Loucy (cell line): ENCODE measurements around the gene CSPG4.
"Not testable (repeated sequence)": the region's sequence is repeated elsewhere in the genome, so short reads cannot be mapped to it uniquely, and the experiment has no call there.

Experiments
- H2AFZ ChIP-seq: fragments of 200-600 bp; sonication (generic); 2 replicates; pipeline ENCODE4 v1.6.0; 2016; ENCODE audit warnings: antibody characterized with exemption, mild to moderate bottlenecking, low read length, moderate library complexity
- H3F3A ChIP-seq: fragments of 200-600 bp; 2 replicates; pipeline ENCODE4 v1.6.0; 2016; ENCODE audit warnings: antibody characterized with exemption, low read depth, mild to moderate bottlenecking
- H3K27me3 ChIP-seq: fragments of 200-600 bp; sonication (generic); 2 replicates; pipeline ENCODE4 v1.6.1; 2014; ENCODE audit warnings: low read length, mild to moderate bottlenecking; ENCODE audit not compliant: insufficient read depth, poor library complexity, severe bottlenecking
- H3K36me3 ChIP-seq: fragments of 200-600 bp; sonication (generic); 2 replicates; pipeline ENCODE4 v1.6.1; 2016; ENCODE audit warnings: low read length; ENCODE audit not compliant: insufficient read depth
- H3K4me1 ChIP-seq: fragments of 200-600 bp; sonication (generic); 2 replicates; pipeline ENCODE4 v1.5.1; 2014; ENCODE audit warnings: low read length, mild to moderate bottlenecking; ENCODE audit not compliant: insufficient read depth, poor library complexity, severe bottlenecking
- H3K4me2 ChIP-seq: fragments of 200-600 bp; sonication (generic); 2 replicates; pipeline ENCODE4 v1.6.0; 2014; ENCODE audit warnings: antibody characterized with exemption, low read length, low read depth, mild to moderate bottlenecking; ENCODE audit not compliant: poor library complexity, severe bottlenecking
- H3K4me3 ChIP-seq: fragments of 200-600 bp; sonication (generic); 2 replicates; pipeline ENCODE4 v1.5.1; 2014; ENCODE audit warnings: low read length, mild to moderate bottlenecking, mixed read lengths; ENCODE audit not compliant: poor library complexity, severe bottlenecking
- H3K79me2 ChIP-seq: fragments of 200-600 bp; sonication (generic); 2 replicates; pipeline ENCODE4 v1.6.1; 2014; ENCODE audit warnings: low read length; ENCODE audit not compliant: insufficient read depth
- H3K9ac ChIP-seq: fragments of 200-600 bp; sonication (generic); 2 replicates; pipeline ENCODE4 v1.6.0; 2014; ENCODE audit warnings: mild to moderate bottlenecking, low read depth, low read length, moderate library complexity; ENCODE audit not compliant: poor library complexity, severe bottlenecking
- H3K9me2 ChIP-seq: fragments of 200-600 bp; sonication (generic); replicated peaks from 2 replicates; pipeline ENCODE4 v1.6.1; 2016; ENCODE audit warnings: low read depth, low read length, mixed read lengths
- H3K9me3 ChIP-seq: fragments of 200-600 bp; sonication (generic); 2 replicates; pipeline ENCODE4 v1.6.1; 2014; ENCODE audit warnings: mild to moderate bottlenecking, antibody characterized with exemption, low read length, low read depth; ENCODE audit not compliant: insufficient read depth
- H4K20me1 ChIP-seq: fragments of 200-600 bp; sonication (generic); 2 replicates; pipeline ENCODE4 v1.6.0; 2014; ENCODE audit warnings: antibody characterized with exemption, low read length, mild to moderate bottlenecking; ENCODE audit not compliant: insufficient read depth, poor library complexity, severe bottlenecking
- EZH2phosphoT487 ChIP-seq: fragments of 200-600 bp; IDR thresholded peaks from 2 replicates; pipeline ENCODE4 v1.6.1; 2018; ENCODE audit warnings: antibody characterized with exemption, mild to moderate bottlenecking, moderate library complexity, borderline replicate concordance
- TF ChIP-seq, protein P1 (sequence below): fragments of 200-600 bp; sonication (generic); conservative IDR thresholded peaks from 2 replicates; pipeline ENCODE4 v1.5.1; 2014; ENCODE audit warnings: mild to moderate bottlenecking, antibody characterized with exemption, low read length

Gene CSPG4

DNA sequence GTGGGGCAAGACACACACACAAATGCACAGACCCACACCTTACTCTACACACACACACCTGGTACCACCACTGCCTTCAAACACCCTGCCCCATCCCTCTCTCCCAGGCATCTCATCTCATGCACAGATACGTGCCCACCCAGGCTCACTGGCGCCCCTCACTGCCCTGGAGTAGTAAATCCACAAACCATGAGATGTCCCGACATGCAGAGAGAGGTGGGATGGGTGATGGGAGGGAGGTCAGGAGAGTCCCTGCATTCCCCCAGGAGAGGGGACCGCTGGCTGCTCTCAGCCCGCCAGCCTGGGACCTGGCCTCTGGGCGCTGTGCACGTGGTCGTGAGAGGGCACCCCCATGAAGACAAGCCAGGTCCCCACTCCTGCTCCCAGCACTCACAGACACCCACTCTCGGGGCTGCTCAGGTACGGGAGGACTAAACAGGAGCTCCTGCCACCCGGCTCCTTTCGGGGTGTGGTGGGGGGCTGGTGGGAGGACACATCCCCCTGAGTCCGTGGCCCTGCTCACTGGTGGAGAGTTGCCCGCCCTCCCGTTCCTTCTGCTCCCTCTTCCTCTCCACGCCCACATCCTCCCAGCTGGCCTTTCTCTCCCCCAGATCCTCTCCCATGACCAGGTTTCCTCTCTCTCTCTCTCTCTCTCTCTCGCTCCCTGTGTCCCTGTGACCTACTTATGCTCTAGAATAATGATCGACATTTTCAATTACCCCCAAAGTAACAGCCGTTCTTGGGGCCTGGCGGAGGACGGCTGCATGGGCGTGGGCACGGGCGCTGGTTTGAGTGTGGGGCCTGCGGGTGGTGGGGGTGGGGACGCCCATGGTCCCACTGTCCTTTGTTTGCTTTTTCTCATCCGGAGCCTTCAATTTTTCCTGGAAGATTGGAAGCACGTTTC lies 18.9 kb upstream of the CSPG4 start:
- H3K27me3 ChIP-seq = no peaks in the 10 kb centered on the region

DNA sequence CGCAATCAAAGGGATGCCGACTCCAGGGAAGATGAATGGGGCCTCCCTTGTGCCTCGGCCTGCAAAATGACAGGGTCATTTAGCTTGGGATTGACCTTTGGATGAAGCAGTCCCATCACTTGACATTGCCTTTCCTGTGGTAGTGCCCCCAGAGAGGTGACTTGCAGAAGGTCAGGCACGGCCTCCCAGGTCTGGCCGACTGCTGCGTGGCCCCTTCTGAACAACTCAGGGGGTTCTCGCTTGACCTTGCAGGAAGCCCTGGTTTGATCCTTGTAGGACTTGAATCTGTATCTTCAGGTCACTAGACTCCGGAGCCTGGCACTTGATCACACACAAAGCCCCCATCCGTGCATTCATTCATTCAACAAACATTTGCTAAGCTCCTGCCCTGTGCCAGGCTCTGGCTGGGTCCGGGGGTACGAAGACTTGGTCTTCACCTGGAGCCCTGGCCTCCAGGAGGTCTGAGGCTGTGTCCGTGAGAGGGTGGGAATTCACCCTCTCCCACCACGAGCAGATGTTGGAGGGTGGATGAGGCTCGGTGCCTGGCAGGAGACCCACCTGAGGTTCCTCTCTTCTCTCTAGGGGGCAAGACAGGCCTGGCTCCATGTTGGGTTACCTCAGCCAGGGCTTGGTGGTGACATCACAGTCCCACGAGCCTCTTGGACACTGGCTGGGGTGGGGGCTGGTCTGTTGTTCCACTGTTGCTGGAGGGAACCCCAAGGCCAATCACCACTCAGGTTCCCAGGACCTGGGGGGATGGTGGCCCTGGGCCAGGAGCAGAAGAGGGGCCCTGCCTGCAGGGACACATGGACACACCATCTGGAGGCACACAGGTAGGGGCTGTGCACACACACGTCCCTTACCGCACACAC lies 18.0 kb upstream of the CSPG4 start:
- not testable (repeated sequence) for H3K4me1 ChIP-seq, H3K9ac ChIP-seq, H3K4me3 ChIP-seq, H3K9me2 ChIP-seq, H3K9me3 ChIP-seq, H3K79me2 ChIP-seq, H3K4me2 ChIP-seq, H4K20me1 ChIP-seq, H3K36me3 ChIP-seq, H3F3A ChIP-seq, H2AFZ ChIP-seq, H3K27me3 ChIP-seq

More for the DNA sequence above, 18.9 kb upstream of the CSPG4 start:
- H3K9me2 ChIP-seq = no peaks in the 10 kb centered on the region
- no peaks in the 10 kb centered on the region for H3K36me3 ChIP-seq
- H3K4me2 ChIP-seq = no peak overlapping the region
- no peaks in the 10 kb centered on the region for H3F3A ChIP-seq
- H3K9me3 ChIP-seq = no peaks in the 10 kb centered on the region
- no peak overlapping the region for H3K4me3 ChIP-seq
- no peaks in the 10 kb centered on the region for H4K20me1 ChIP-seq
- no peak overlapping the region for H2AFZ ChIP-seq
- H3K9ac ChIP-seq = no peak overlapping the region
- H3K4me1 ChIP-seq = peaks cover 4% of the 10 kb centered on the region
- H3K79me2 ChIP-seq = no peaks in the 10 kb centered on the region
- TF ChIP-seq, protein P1, sequence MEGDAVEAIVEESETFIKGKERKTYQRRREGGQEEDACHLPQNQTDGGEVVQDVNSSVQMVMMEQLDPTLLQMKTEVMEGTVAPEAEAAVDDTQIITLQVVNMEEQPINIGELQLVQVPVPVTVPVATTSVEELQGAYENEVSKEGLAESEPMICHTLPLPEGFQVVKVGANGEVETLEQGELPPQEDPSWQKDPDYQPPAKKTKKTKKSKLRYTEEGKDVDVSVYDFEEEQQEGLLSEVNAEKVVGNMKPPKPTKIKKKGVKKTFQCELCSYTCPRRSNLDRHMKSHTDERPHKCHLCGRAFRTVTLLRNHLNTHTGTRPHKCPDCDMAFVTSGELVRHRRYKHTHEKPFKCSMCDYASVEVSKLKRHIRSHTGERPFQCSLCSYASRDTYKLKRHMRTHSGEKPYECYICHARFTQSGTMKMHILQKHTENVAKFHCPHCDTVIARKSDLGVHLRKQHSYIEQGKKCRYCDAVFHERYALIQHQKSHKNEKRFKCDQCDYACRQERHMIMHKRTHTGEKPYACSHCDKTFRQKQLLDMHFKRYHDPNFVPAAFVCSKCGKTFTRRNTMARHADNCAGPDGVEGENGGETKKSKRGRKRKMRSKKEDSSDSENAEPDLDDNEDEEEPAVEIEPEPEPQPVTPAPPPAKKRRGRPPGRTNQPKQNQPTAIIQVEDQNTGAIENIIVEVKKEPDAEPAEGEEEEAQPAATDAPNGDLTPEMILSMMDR = peak; percentile 33
- no peak for TF ChIP-seq EZH2phosphoT487

DNA sequence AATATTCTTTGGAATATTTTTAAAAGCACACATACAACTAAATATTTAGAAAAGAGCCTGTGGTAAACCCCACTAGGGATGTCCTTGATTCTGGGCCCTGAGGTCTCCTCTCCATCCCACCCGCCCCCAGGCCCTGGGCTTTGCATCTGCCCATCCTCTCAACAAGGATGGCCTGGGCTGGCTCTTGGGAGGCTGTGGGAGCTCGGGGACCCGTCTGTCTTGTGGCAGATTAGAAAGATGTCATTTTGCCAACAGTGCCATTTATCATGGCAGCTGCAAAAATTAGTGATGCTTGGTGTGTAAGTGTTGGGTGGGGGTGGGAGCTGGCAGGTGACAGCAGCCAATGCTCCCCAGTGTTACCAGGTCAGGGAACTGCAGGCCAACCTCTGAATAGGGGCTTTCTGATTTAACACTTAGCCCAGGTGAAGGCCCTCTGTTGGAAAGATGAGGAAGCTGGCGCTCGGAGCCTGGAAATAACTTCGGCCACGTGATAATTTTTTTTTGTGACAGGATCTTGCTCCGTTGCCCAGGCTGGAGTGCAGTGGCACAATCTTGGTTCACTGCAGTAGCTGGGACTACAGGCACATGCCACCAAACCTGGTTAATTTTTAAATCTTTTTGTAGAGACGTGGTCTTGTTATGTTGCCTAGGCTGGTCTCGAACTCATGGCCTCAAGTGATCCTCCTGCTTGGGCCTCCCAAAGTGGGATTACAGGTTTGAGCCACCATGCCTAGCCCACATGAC lies 16.9 kb upstream of the CSPG4 start:
- no peaks in the 10 kb centered on the region for H4K20me1 ChIP-seq
- no peaks in the 10 kb centered on the region for H3K27me3 ChIP-seq
- H3K79me2 ChIP-seq = no peaks in the 10 kb centered on the region
- H3K4me2 ChIP-seq = no peak overlapping the region
- no peak for TF ChIP-seq EZH2phosphoT487
- TF ChIP-seq, protein P1 = no peak
- no peaks in the 10 kb centered on the region for H3K9me2 ChIP-seq
- no peak overlapping the region for H2AFZ ChIP-seq
- no peaks in the 10 kb centered on the region for H3K9me3 ChIP-seq
- no peaks in the 10 kb centered on the region for H3F3A ChIP-seq
- no peaks in the 10 kb centered on the region for H3K36me3 ChIP-seq
- peaks cover 4% of the 10 kb centered on the region for H3K4me1 ChIP-seq
- no peak overlapping the region for H3K4me3 ChIP-seq
- no peak overlapping the region for H3K9ac ChIP-seq
